ENCODE measurements around the gene VPS29. TPM values are rescaled to one million over a fixed set of nuclear protein-coding genes. Genes with fewer than 3 reads are reported as not detected.
A peak's percentile ranks its signal among the peaks of the same experiment; 100 is the strongest.

VPS29 gene
- total and polyA plus RNA-seq, 9 of the 15 experiments (the other 6 are each of a cell fraction or from before 2014, with no cell fraction given), result 85.8 to 638 (median 272) TPM

- TF ChIP-seq CEBPG (CRISPR knock-in tag; IDR thresholded peaks at IDR 0.05) (no peak), CEBPG (tag; conservative IDR thresholded peaks at IDR 0.05 in 1 of 2, IDR thresholded peaks at IDR 0.05 in 1 of 2) (peak in 1 of 2 experiments; percentile 29; a peak in 1 of 4 replicates), E2F6 (IDR thresholded peaks at IDR 0.05; ENCODE audit: borderline replicate concordance in 1 of 2, extremely low read depth in 1 of 2, insufficient read depth in 1 of 2, insufficient read length in 1 of 2, low read depth in 1 of 2, low read length in 1 of 2, poor library complexity in 1 of 2, severe bottlenecking in 1 of 2) (peak; percentile 70 to 77), ZSCAN29 (IDR thresholded peaks at IDR 0.05) (no peak), C11orf30 (IDR thresholded peaks at IDR 0.05; ENCODE audit: low read depth) (no peak), E2F3 (CRISPR knock-in tag; IDR thresholded peaks at IDR 0.05) (no peak), NONO (IDR thresholded peaks at IDR 0.05; ENCODE audit: low read depth in 2 of 2, low read length in 1 of 2) (no peak), MGA (IDR thresholded peaks at IDR 0.05) (peak; percentile 76), RFX7 (CRISPR knock-in tag; IDR thresholded peaks at IDR 0.05) (no peak), ETS2 (tag; IDR thresholded peaks at IDR 0.05; ENCODE audit: borderline replicate concordance, poor library complexity, severe bottlenecking) (no peak)
- TF ChIP-seq, protein P1, sequence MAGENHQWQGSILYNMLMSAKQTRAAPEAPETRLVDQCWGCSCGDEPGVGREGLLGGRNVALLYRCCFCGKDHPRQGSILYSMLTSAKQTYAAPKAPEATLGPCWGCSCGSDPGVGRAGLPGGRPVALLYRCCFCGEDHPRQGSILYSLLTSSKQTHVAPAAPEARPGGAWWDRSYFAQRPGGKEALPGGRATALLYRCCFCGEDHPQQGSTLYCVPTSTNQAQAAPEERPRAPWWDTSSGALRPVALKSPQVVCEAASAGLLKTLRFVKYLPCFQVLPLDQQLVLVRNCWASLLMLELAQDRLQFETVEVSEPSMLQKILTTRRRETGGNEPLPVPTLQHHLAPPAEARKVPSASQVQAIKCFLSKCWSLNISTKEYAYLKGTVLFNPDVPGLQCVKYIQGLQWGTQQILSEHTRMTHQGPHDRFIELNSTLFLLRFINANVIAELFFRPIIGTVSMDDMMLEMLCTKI (IDR thresholded peaks at IDR 0.05; ENCODE audit: partially characterized antibody), result no peak
These were observed 2.8 kb downstream of the VPS29 start (continued) for GRCh38 chr12:110498984-110499706.

Data from K562 (cell line).